A673 (cell line): Measurements from ENCODE around the gene PHACTR3. TPM values are rescaled to one million over a fixed set of nuclear protein-coding genes. Genes with fewer than 3 reads are reported as not detected.

Experiments used
- BruUV-seq: library from RNA; stranded (reverse); fragments of 400-500 nt; replicated peaks from 2 replicates; lab custom pipeline; 2021; lab: Mats Ljungman, UMichigan
- CTCF ChIA-PET: fragments of 300-600 bp; sonication (Branson Sonifier 250); formaldehyde crosslinking; loops from one replicate; lab custom pipeline; 2022; ENCODE audit warnings: antibody characterized with exemption; lab: Charles Lee
- POLR2A ChIA-PET: fragments of 300-600 bp; sonication (Branson Sonifier 250); formaldehyde crosslinking; loops from one replicate; lab custom pipeline; 2022; ENCODE audit warnings: antibody characterized with exemption; ENCODE audit not compliant: low non-redundant PET; lab: Charles Lee
- DNase-seq: peaks from one replicate; pipeline ENCODE4 v3.0.0-alpha.2; 2015; ENCODE audit warnings: low spot score
- H3K27ac ChIP-seq: fragments of 200-600 bp; sonication (generic); 2 replicates; pipeline ENCODE4 v1.5.1; 2016; ENCODE audit warnings: mixed run types, low read depth, mild to moderate bottlenecking, mixed read lengths, antibody characterized with exemption, low read length; ENCODE audit not compliant: poor library complexity, severe bottlenecking
- H3K27me3 ChIP-seq: fragments of 200-600 bp; sonication (generic); replicated peaks from 2 replicates; pipeline ENCODE4 v1.6.1; 2017; ENCODE audit warnings: mixed run types, low read depth, mild to moderate bottlenecking, mixed read lengths, antibody characterized with exemption, low read length; ENCODE audit not compliant: insufficient read depth, poor library complexity
- H3K36me3 ChIP-seq: fragments of 200-600 bp; sonication (generic); 2 replicates; pipeline ENCODE4 v1.6.1; 2016; ENCODE audit warnings: mixed run types, mild to moderate bottlenecking, mixed read lengths, antibody characterized with exemption, low read length; ENCODE audit not compliant: insufficient read depth, poor library complexity, severe bottlenecking
- H3K4me1 ChIP-seq: fragments of 200-600 bp; sonication (generic); 2 replicates; pipeline ENCODE4 v1.6.1; 2017; ENCODE audit warnings: mixed run types, mild to moderate bottlenecking, mixed read lengths, antibody characterized with exemption, low read length; ENCODE audit not compliant: insufficient read depth, poor library complexity, severe bottlenecking
- H3K4me3 ChIP-seq: fragments of 200-600 bp; sonication (generic); 2 replicates; pipeline ENCODE4 v1.5.1; 2016; ENCODE audit warnings: low read depth, mixed run types, mild to moderate bottlenecking, mixed read lengths, low read length; ENCODE audit not compliant: poor library complexity, severe bottlenecking
- H3K9me3 ChIP-seq: fragments of 200-600 bp; sonication (generic); 2 replicates; pipeline ENCODE4 v1.6.1; 2016; ENCODE audit warnings: mixed run types, low read depth, mild to moderate bottlenecking, mixed read lengths, antibody characterized with exemption, low read length; ENCODE audit not compliant: poor library complexity, severe bottlenecking
- CTCF ChIP-seq: fragments of 300-800, 200-600 bp; sonication (generic); conservative IDR thresholded peaks from 2 replicates; pipeline ENCODE4 v1.5.1; 2017; ENCODE audit warnings: low read depth, mild to moderate bottlenecking, antibody characterized with exemption, low read length, moderate library complexity, mixed read lengths
- EZH2 ChIP-seq: fragments of 200-600 bp; sonication (generic); IDR thresholded peaks from 2 replicates; pipeline ENCODE4 v1.6.1; 2017; ENCODE audit warnings: borderline replicate concordance, low read depth, mild to moderate bottlenecking, mixed read lengths, antibody characterized with exemption, low read length; ENCODE audit not compliant: poor library complexity, severe bottlenecking
- intact Hi-C: fragments of 100-400 bp; cut with micrococcal nuclease; formaldehyde crosslinking; loops from one replicate; pipeline ENCODE4 v1.10.0; 2022; ENCODE audit not compliant: unreplicated experiment
- total RNA-seq: library from RNA; stranded (reverse); gene quantifications from 2 replicates; pipeline ENCODE4 v1.2.3, GENCODE V29; 2021

PHACTR3 gene
- total RNA-seq, 1 experiment from 2014 or later = 0.17 TPM

- Histone ChIP-seq H3K9me3 (no peaks in the 10 kb centered on the region), H3K27ac (no peak overlapping the region), H3K4me3 (no peak overlapping the region), H3K4me1 (no peaks in the 10 kb centered on the region), H3K27me3 (peaks cover 12% of the 10 kb centered on the region), H3K36me3 (no peaks in the 10 kb centered on the region)
- ChIA-PET CTCF (no interaction called here), POLR2A (no interaction called here)
- TF ChIP-seq EZH2 = no peak
- no peak for TF ChIP-seq CTCF
- BruUV-seq = no TSS peak
- no peak for DNase-seq
- intact Hi-C loops = no loop called here
Measured at GRCh38 chr20:59735917-59736316, 131.6 kb downstream of the PHACTR3 start.

GRCh38 chr20:59736366-59736765 is 132.0 kb downstream of the PHACTR3 start:
- Histone ChIP-seq H3K4me3 (no peak overlapping the region), H3K27me3 (peaks cover 12% of the 10 kb centered on the region), H3K9me3 (no peaks in the 10 kb centered on the region), H3K27ac (no peak overlapping the region), H3K4me1 (no peaks in the 10 kb centered on the region), H3K36me3 (no peaks in the 10 kb centered on the region)
- POLR2A ChIA-PET = no interaction called here
- CTCF ChIA-PET = no interaction called here
- BruUV-seq = no TSS peak
- no peak for DNase-seq
- intact Hi-C loops = no loop called here
- TF ChIP-seq CTCF = no peak
- TF ChIP-seq EZH2 = no peak

- POLR2A ChIA-PET = no interaction called here
- H3K27ac ChIP-seq = no peak overlapping the region
- intact Hi-C loops = no loop called here
- CTCF ChIA-PET = no interaction called here
- no TSS peak for BruUV-seq
- no peak for DNase-seq
- H3K4me1 ChIP-seq = no peaks in the 10 kb centered on the region
- H3K27me3 ChIP-seq = peaks cover 12% of the 10 kb centered on the region
- TF ChIP-seq EZH2 = no peak
- no peak for TF ChIP-seq CTCF
- no peaks in the 10 kb centered on the region for H3K9me3 ChIP-seq
- H3K4me3 ChIP-seq = no peak overlapping the region
- H3K36me3 ChIP-seq = no peaks in the 10 kb centered on the region
Measured at GRCh38 chr20:59737073-59737666, 132.8 kb downstream of the PHACTR3 start.
